B cell (primary cell): ENCODE measurements around the gene ABHD14A. TPM values are rescaled to one million over a fixed set of nuclear protein-coding genes. Genes with fewer than 3 reads are reported as not detected.

Source experiments
- ATAC-seq: fragments of 200-7000 bp; cut with Tn5 transposase; one replicate; pipeline ENCODE4 v1.10.0; 2021; ENCODE audit warnings: low read depth, mild to moderate bottlenecking, moderate number of reproducible peaks, moderate library complexity
- CTCF ChIA-PET: fragments of 350-600 bp; sonication (Branson Sonifier 250); formaldehyde crosslinking; loops from one replicate; lab custom pipeline; 2021; ENCODE audit warnings: antibody characterized with exemption, inconsistent platforms; lab: Charles Lee
- POLR2A ChIA-PET: fragments of 350-600 bp; sonication (Branson Sonifier 250); formaldehyde crosslinking; loops from one replicate; lab custom pipeline; 2021; ENCODE audit warnings: antibody characterized with exemption; lab: Charles Lee
- DNase-seq: peaks from one replicate; pipeline ENCODE4 v3.0.0; 2013
- H2AFZ ChIP-seq: 2 replicates; pipeline ENCODE4 v1.6.1; 2012; ENCODE audit warnings: mild to moderate bottlenecking, low read depth, low read length; ENCODE audit not compliant: insufficient read depth, poor library complexity, severe bottlenecking
- H3K27ac ChIP-seq, 2 donors: 1 replicate in 1 of 2; 2 replicates in 1 of 2; pipeline ENCODE4 v1.5.1; 2012 to 2013; ENCODE audit warnings: low read length in 2 of 2, mild to moderate bottlenecking in 2 of 2, moderate library complexity in 1 of 2
- H3K27me3 ChIP-seq, 4 experiments: fragments of 200-600 bp in 1 of 4; sonication (generic) in 1 of 4; replicated peaks in 1 of 4; 1 replicate in 2 of 4; 2 replicates in 2 of 4; pipeline versions ENCODE4 v1.6.1 to v1.7.0; 2013 to 2016; ENCODE audit warnings: low read length in 3 of 4, mild to moderate bottlenecking in 2 of 4, mixed read lengths in 1 of 4, moderate library complexity in 1 of 4; ENCODE audit not compliant: insufficient read depth in 4 of 4, control insufficient read depth in 3 of 4; ENCODE audit errors: control extremely low read depth in 1 of 4
- H3K36me3 ChIP-seq, 2 experiments: replicated peaks in 1 of 2; 1 replicate in 1 of 2; 2 replicates in 1 of 2; pipeline versions ENCODE4 v1.6.1 to v1.7.1; 2013; ENCODE audit warnings: low read length in 1 of 2; ENCODE audit not compliant: insufficient read depth in 2 of 2, control insufficient read depth in 1 of 2; ENCODE audit errors: control extremely low read depth in 1 of 2, extremely low read depth in 1 of 2
- H3K4me1 ChIP-seq, 2 donors: fragments of 200-600 bp in 1 of 2; sonication (generic) in 1 of 2; 1 replicate in 1 of 2; 2 replicates in 1 of 2; pipeline versions ENCODE4 v1.5.1 to v1.6.1; 2013 to 2017; ENCODE audit warnings: low read length in 2 of 2; ENCODE audit not compliant: control insufficient read depth in 2 of 2, insufficient read depth in 2 of 2
- H3K4me2 ChIP-seq: replicated peaks from 2 replicates; pipeline ENCODE3; 2012; ENCODE audit warnings: mild to moderate bottlenecking, low read depth, low read length; ENCODE audit not compliant: poor library complexity, severe bottlenecking
- H3K4me3 ChIP-seq, 5 experiments: fragments of 200-600 bp in 1 of 5; sonication (generic) in 1 of 5; 1 replicate in 3 of 5; 2 replicates in 2 of 5; pipeline versions ENCODE4 v1.5.1 to v1.7.0; 2011 to 2016; ENCODE audit warnings: low read length in 4 of 5, mild to moderate bottlenecking in 4 of 5, low read depth in 2 of 5, control low read depth in 1 of 5, moderate library complexity in 1 of 5; ENCODE audit not compliant: insufficient read depth in 1 of 5; ENCODE audit errors: control extremely low read depth in 1 of 5, extremely low read depth in 1 of 5
- H3K79me2 ChIP-seq: fragments of 200-600 bp; sonication (generic); one replicate; pipeline ENCODE4 v1.6.0; 2016; ENCODE audit warnings: low read length; ENCODE audit not compliant: control insufficient read depth, insufficient read depth
- H3K9ac ChIP-seq: fragments of 200-600 bp; sonication (generic); 2 replicates; pipeline ENCODE4 v1.6.1; 2017; ENCODE audit warnings: mild to moderate bottlenecking, low read length, moderate library complexity
- H3K9me3 ChIP-seq, 3 donors: one replicate each; pipeline versions ENCODE4 v1.6.1 to v1.7.1; 2013; ENCODE audit warnings: low read length in 2 of 3; ENCODE audit not compliant: control insufficient read depth in 2 of 3, insufficient read depth in 1 of 3; ENCODE audit errors: control extremely low read depth in 1 of 3
- H4K20me1 ChIP-seq: 2 replicates; pipeline ENCODE4 v1.6.0; 2012; ENCODE audit warnings: mild to moderate bottlenecking, low read length; ENCODE audit not compliant: insufficient read depth, control insufficient read depth, poor library complexity, severe bottlenecking
- H3K27ac Mint-ChIP-seq: one replicate; pipeline ENCODE4 v1.8.0; 2021; ENCODE audit warnings: mixed read lengths
- H3K27me3 Mint-ChIP-seq: one replicate; pipeline ENCODE4 v1.8.0; 2021; ENCODE audit warnings: mixed read lengths
- H3K4me1 Mint-ChIP-seq: one replicate; pipeline ENCODE4 v1.8.0; 2021; ENCODE audit warnings: mixed read lengths
- H3K4me3 Mint-ChIP-seq: one replicate; pipeline ENCODE4 v1.8.0; 2021; ENCODE audit warnings: mixed read lengths
- H3K9me3 Mint-ChIP-seq: one replicate; pipeline ENCODE4 v1.8.0; 2022; ENCODE audit warnings: mixed read lengths; ENCODE audit not compliant: insufficient read depth
- EZH2 ChIP-seq: IDR thresholded peaks from 2 replicates; pipeline ENCODE4 v1.6.1; 2012; ENCODE audit warnings: borderline replicate concordance, low read depth, mild to moderate bottlenecking, moderate library complexity, low read length; ENCODE audit not compliant: insufficient read depth, poor library complexity, severe bottlenecking
- WGBS: methylation state at CpG from one replicate; pipeline ENCODE4 v1.1.5; 2013; ENCODE audit warnings: missing lambda C conversion rate; ENCODE audit not compliant: insufficient coverage; 5-methylcytosine and 5-hydroxymethylcytosine counted together
- intact Hi-C: fragments of 100-400 bp; cut with micrococcal nuclease; formaldehyde crosslinking; loops from one replicate; pipeline ENCODE4 v1.10.0; 2022
- polyA plus RNA-seq: library from polyadenylated mRNA; depleted of rRNA; stranded (reverse); fragments of >200 nt; gene quantifications from 2 replicates; pipeline ENCODE4 v1.2.3, GENCODE V29; 2012
- total RNA-seq, 2 donors: library from RNA; stranded (reverse); fragments of 120-200 nt in 1 of 2; gene quantifications; 1 replicate in 1 of 2; 2 replicates in 1 of 2; pipeline versions ENCODE4 v1.2.3 to v1.2.4, GENCODE V29; 2013 to 2022
- TF ChIP-seq, protein P1 (sequence below): fragments of 200-600 bp; IDR thresholded peaks from one replicate; pipeline ENCODE4 v1.8.0; 2022; ENCODE audit warnings: antibody characterized with exemption, mild to moderate bottlenecking

Gene ABHD14A
- total and polyA plus RNA-seq, 2 donors (not counting 1 experiment from before 2014, with no cell fraction given), result 11.9 to 28.8 TPM

DNA sequence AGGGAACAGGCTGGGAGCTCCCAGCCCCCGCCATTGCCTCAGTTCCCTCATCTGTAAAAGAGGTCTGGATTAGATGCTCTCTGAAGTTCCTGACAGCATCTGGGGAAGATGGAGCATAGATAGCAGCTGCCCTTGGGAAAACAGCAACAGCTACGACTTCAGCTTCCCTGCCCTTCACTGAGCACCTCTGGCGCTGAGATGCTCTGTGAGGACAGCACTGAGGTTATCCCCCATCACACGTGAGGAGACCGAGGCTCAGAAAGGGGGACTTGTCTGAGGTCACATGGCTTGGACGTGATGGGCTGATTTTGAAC lies 31.9 kb downstream of the ABHD14A start:
- WGBS, result 93% methylated on average over 4 of the region's 6 CpGs
- Mint-ChIP-seq H3K4me3 (no peak overlapping the region), H3K27ac (no peak overlapping the region), H3K27me3 (no peaks in the 10 kb centered on the region), H3K4me1 (no peaks in the 10 kb centered on the region), H3K9me3 (no peaks in the 10 kb centered on the region)
- Histone ChIP-seq H3K27ac (no peak overlapping the region), H3K4me3 (no peak overlapping the region), H3K36me3 (no peaks in the 10 kb centered on the region), H3K27me3 (no peaks in the 10 kb centered on the region), H2AFZ (no peak overlapping the region), H3K4me2 (no peak overlapping the region), H3K4me1 (peaks cover under 1 to 7% of the 10 kb centered on the region in 2 donors), H3K9me3 (no peaks in the 10 kb centered on the region), H4K20me1 (no peaks in the 10 kb centered on the region), H3K9ac (no peak overlapping the region), H3K79me2 (no peaks in the 10 kb centered on the region)
- CTCF ChIA-PET, result interaction anchor here (1.8 kb wide), 1 partner anchor 136 kb away, joined by 7 read pairs; no protein-coding TSS in a partner anchor
- intact Hi-C loops, result no loop called here
- ATAC-seq (no peak), DNase-seq (no peak)
- POLR2A ChIA-PET, result no interaction called here
- TF ChIP-seq, protein P1, sequence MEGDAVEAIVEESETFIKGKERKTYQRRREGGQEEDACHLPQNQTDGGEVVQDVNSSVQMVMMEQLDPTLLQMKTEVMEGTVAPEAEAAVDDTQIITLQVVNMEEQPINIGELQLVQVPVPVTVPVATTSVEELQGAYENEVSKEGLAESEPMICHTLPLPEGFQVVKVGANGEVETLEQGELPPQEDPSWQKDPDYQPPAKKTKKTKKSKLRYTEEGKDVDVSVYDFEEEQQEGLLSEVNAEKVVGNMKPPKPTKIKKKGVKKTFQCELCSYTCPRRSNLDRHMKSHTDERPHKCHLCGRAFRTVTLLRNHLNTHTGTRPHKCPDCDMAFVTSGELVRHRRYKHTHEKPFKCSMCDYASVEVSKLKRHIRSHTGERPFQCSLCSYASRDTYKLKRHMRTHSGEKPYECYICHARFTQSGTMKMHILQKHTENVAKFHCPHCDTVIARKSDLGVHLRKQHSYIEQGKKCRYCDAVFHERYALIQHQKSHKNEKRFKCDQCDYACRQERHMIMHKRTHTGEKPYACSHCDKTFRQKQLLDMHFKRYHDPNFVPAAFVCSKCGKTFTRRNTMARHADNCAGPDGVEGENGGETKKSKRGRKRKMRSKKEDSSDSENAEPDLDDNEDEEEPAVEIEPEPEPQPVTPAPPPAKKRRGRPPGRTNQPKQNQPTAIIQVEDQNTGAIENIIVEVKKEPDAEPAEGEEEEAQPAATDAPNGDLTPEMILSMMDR, result no peak
- no peak for TF ChIP-seq EZH2

DNA sequence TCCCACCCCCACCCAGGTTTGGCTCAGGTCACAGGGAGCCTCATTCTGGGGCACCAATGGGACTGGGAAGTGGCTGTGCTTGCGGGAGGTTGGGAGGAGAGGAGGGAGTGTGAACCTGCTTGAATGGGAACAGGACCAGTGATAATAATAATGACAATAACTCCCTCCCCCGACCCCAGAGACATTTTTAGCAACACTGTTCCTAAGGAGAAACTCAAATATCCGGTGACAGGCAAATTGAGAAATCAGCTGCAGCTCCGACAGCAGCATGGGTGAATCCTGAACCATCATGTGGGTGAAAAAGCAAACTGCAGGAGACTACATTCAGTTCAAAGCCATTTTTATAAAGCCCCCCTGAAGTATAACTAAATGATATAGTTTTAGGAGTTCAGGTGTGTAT lies 32.4 kb downstream of the ABHD14A start:
- Mint-ChIP-seq H3K4me3 (no peak overlapping the region), H3K27me3 (no peaks in the 10 kb centered on the region), H3K27ac (no peak overlapping the region), H3K9me3 (no peaks in the 10 kb centered on the region), H3K4me1 (no peaks in the 10 kb centered on the region)
- intact Hi-C loops, result no loop called here
- no peak overlapping the region for H3K4me2 ChIP-seq
- ATAC-seq (no peak), DNase-seq (no peak)
- H4K20me1 ChIP-seq, result no peaks in the 10 kb centered on the region
- H3K4me1 ChIP-seq, result peaks cover 0 to 4% of the 10 kb centered on the region in 2 donors
- H3K9ac ChIP-seq, result no peak overlapping the region
- H3K27me3 ChIP-seq, result no peaks in the 10 kb centered on the region
- H3K4me3 ChIP-seq, result no peak overlapping the region
- POLR2A ChIA-PET, result no interaction called here
- no peaks in the 10 kb centered on the region for H3K79me2 ChIP-seq
- H3K27ac ChIP-seq, result no peak overlapping the region
- H3K36me3 ChIP-seq, result no peaks in the 10 kb centered on the region
- no peak overlapping the region for H2AFZ ChIP-seq
- 80% methylated on average over 2 of the region's 4 CpGs for WGBS
- no peaks in the 10 kb centered on the region for H3K9me3 ChIP-seq
- CTCF ChIA-PET, result interaction anchor here (0.6 to 1.8 kb wide), 3 partner anchors 32 to 138 kb away, joined by 3 to 7 read pairs (median 6); partner anchors contain the start of gene ABHD14A
- TF ChIP-seq EZH2, result no peak
